ENCODE results near the gene FAH. TPM values are rescaled to one million over a fixed set of nuclear protein-coding genes. Genes with fewer than 3 reads are reported as not detected.

The FAH gene
- total and polyA plus RNA-seq, 9 of the 15 experiments (the other 6 are each of a cell fraction or from before 2014, with no cell fraction given): 66.8 to 310 (median 103) TPM

DNA sequence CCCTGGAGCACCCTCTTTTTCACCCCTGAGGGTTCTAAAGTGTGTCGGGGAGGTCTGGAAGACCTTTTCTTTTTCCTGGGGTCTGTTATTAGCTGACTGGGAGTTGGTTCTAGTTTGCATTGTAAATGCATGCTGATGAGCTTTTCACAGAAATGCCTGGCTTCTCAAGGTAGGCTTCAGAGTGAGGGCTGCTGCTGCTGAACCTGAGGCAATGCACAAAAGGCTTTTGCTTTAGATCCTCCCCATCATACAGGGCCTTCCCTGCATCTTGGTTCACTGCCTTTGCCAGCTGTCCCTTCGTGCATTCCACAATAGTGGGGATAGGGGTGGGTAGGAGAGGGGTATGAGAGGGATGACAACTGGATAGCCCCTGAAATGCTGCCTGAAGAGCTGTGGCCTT is 46.6 kb downstream of the FAH start:
- H3K27ac ChIP-seq (ENCODE audit: extremely low read depth, low read depth, low read length): no peak overlapping the region
- 0 out of 2 replicates have a peak, but pooled peaks cover 11% of the 10 kb centered on the region for H4K20me1 ChIP-seq (replicated peaks; ENCODE audit: control insufficient read depth, insufficient read depth, low read length)
- DNase-seq (ENCODE audit: extremely low read depth in 1 of 4, low spot score in 3 of 4) (no peak), FAIRE-seq (no peak), ATAC-seq (no peak)
- BruUV-seq (replicated peaks): no TSS peak
- POLR2A ChIA-PET: interaction anchor here (0.6 to 1.5 kb wide), 3 partner anchors 60 to 197 kb away, joined by 3 read pairs; no protein-coding TSS in a partner anchor
- peaks cover 25 to 35% of the 10 kb centered on the region in 2 experiments; a peak in 4 of 5 replicates for H3K27me3 ChIP-seq (ENCODE audit: control insufficient read depth in 2 of 2, insufficient read depth in 2 of 2, low read length in 2 of 2)
- H3K79me2 ChIP-seq (ENCODE audit: control insufficient read depth, insufficient read depth, low read length): no peaks in the 10 kb centered on the region
- WGBS (ENCODE audit: insufficient coverage, low coverage, missing lambda C conversion rate): 0% methylated on average over 2 of the region's 2 CpGs
- no peaks in the 10 kb centered on the region for H3K36me3 ChIP-seq (ENCODE audit: control insufficient read depth, insufficient read depth, low read length)
- H2AFZ ChIP-seq (ENCODE audit: low read depth, low read length): no peak overlapping the region
- no peak overlapping the region for H3K4me3 ChIP-seq
- in situ Hi-C loops (cut with MboI): no loop called here
- TF ChIP-seq SETDB1 (IDR thresholded peaks at IDR 0.05; ENCODE audit: low read length) (no peak), MCM3 (IDR thresholded peaks at IDR 0.05) (no peak), NR1H2 (CRISPR knock-in tag; IDR thresholded peaks at IDR 0.05) (no peak), KHSRP (IDR thresholded peaks at IDR 0.05) (no peak), ZC3H4 (CRISPR knock-in tag; IDR thresholded peaks at IDR 0.05; ENCODE audit: borderline replicate concordance) (no peak), ZFP30 (CRISPR knock-in tag; IDR thresholded peaks at IDR 0.05; ENCODE audit: borderline replicate concordance) (no peak), MCM2 (IDR thresholded peaks at IDR 0.05; ENCODE audit: low read depth) (no peak)
- TF ChIP-seq, protein P1, sequence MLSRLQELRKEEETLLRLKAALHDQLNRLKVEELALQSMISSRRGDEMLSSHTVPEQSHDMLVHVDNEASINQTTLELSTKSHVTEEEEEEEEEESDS (CRISPR knock-in tag; IDR thresholded peaks at IDR 0.05): no peak
- CTCF ChIA-PET (ENCODE audit: low intra/inter-chr PET ratio): no interaction called here
- H3K9me3 ChIP-seq (replicated peaks; ENCODE audit: control insufficient read depth, insufficient read depth, low read depth, low read length): no peaks in the 10 kb centered on the region
- intact Hi-C loops (cut with micrococcal nuclease): no loop called here
- H3K4me2 ChIP-seq (ENCODE audit: insufficient read depth, low read length): no peak overlapping the region
- no peaks in the 10 kb centered on the region for H3K9me1 ChIP-seq (ENCODE audit: control insufficient read depth, insufficient read depth, low read length)
- no peak overlapping the region for H3K9ac ChIP-seq (ENCODE audit: insufficient read depth in 1 of 2, low read depth in 2 of 2, low read length in 2 of 2)
- H3K4me1 ChIP-seq (replicated peaks in 1 of 2; ENCODE audit: control insufficient read depth in 2 of 2, insufficient read depth in 2 of 2, low read length in 2 of 2): peaks cover 0 to 6% of the 10 kb centered on the region in 2 experiments; a peak in 1 of 5 replicates

Measured in K562 (cell line).